ENCODE data around the gene ADGRV1. TPM values are rescaled to one million over a fixed set of nuclear protein-coding genes. Genes with fewer than 3 reads are reported as not detected.

The ADGRV1 gene
- total RNA-seq, 4 donors from 2014 or later, result 129 to 158 (median 145) TPM

DNA sequence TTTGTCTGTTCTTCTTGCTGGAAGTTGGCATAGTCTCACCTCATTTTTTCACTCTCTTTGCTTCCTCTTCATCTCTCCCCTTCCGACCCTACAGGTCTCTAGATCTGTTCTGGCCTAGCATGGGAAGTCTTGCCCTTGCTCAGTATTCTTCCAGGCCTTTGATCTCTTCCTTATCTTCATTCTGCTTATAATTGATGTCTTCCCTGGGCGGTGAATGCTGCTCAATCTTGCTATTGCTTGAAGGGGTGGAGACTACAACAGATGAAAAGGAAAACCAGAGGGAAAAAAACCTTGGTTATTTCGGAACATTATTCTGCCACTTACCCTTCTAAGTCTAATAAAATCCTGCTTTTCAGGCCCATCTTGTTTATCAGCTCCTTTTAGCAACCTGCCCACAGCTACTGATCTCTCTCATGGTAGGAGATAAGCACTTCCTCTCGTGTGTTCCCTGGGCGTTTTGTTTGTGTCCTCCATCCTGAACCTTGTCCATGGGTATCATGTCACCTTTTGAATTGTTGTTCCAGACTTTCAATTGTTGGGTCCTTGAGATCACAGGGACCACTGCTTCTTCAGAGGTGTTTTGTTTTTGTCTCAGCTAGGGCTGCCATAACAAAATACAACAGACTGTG is 375.6 kb downstream of the ADGRV1 start:
- no peak for TF ChIP-seq POLR2A (IDR thresholded peaks at IDR 0.05)
- TF ChIP-seq, protein P1, sequence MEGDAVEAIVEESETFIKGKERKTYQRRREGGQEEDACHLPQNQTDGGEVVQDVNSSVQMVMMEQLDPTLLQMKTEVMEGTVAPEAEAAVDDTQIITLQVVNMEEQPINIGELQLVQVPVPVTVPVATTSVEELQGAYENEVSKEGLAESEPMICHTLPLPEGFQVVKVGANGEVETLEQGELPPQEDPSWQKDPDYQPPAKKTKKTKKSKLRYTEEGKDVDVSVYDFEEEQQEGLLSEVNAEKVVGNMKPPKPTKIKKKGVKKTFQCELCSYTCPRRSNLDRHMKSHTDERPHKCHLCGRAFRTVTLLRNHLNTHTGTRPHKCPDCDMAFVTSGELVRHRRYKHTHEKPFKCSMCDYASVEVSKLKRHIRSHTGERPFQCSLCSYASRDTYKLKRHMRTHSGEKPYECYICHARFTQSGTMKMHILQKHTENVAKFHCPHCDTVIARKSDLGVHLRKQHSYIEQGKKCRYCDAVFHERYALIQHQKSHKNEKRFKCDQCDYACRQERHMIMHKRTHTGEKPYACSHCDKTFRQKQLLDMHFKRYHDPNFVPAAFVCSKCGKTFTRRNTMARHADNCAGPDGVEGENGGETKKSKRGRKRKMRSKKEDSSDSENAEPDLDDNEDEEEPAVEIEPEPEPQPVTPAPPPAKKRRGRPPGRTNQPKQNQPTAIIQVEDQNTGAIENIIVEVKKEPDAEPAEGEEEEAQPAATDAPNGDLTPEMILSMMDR (IDR thresholded peaks at IDR 0.05), result no peak
- H3K27ac ChIP-seq, result peak overlapping the region; percentile 56 to 87 (median 77)
- WGBS, 2 donors, result 85 to 87% methylated on average over 5 of the region's 5 CpGs

GRCh38 chr5:90934738-90935137 is 376.1 kb downstream of the ADGRV1 start:
- intact Hi-C loops (cut with DNase I), result loop anchor here (10.0 kb wide), 1 partner anchor 160 kb away; no protein-coding TSS in a partner anchor

More for the DNA sequence above, 375.6 kb downstream of the ADGRV1 start:
- Histone ChIP-seq H3K4me3 (replicated peaks in 1 of 3) (no peak overlapping the region), H3K36me3 (no peaks in the 10 kb centered on the region), H3K27me3 (no peaks in the 10 kb centered on the region), H3K9me3 (no peaks in the 10 kb centered on the region), H3K4me1 (peaks cover 29 to 52% of the 10 kb centered on the region in 2 donors)
- DNase-seq, result no peak
- intact Hi-C loops (cut with DNase I), result loop anchor here (10.0 kb wide), 1 partner anchor 161 kb away; no protein-coding TSS in a partner anchor

GRCh38 chr5:90939211-90939610 is 380.6 kb downstream of the ADGRV1 start:
- WGBS, 2 donors, result 75 to 85% methylated on average over 2 of the region's 2 CpGs
- intact Hi-C loops (cut with DNase I), result loop anchor here (10.0 kb wide), 1 partner anchor 156 kb away; no protein-coding TSS in a partner anchor
- Histone ChIP-seq H3K9me3 (no peaks in the 10 kb centered on the region), H3K36me3 (no peaks in the 10 kb centered on the region), H3K4me1 (peaks cover 25 to 48% of the 10 kb centered on the region in 2 donors), H3K4me3 (replicated peaks in 1 of 3) (no peak overlapping the region), H3K27me3 (no peaks in the 10 kb centered on the region), H3K27ac (peak overlapping the region; percentile 52 to 69 (median 68))
- DNase-seq, result no peak
- TF ChIP-seq, protein P1 (IDR thresholded peaks at IDR 0.05), result no peak
- TF ChIP-seq POLR2A (IDR thresholded peaks at IDR 0.05), result no peak

More at GRCh38 chr5:90934738-90935137, 376.1 kb downstream of the ADGRV1 start:
- H3K27me3 ChIP-seq, result no peaks in the 10 kb centered on the region
- H3K36me3 ChIP-seq, result no peaks in the 10 kb centered on the region
- H3K4me1 ChIP-seq, result peaks cover 32 to 57% of the 10 kb centered on the region in 2 donors
- WGBS, 2 donors, result 92 to 100% methylated on average over 2 of the region's 2 CpGs
- no peak for DNase-seq
- H3K4me3 ChIP-seq (replicated peaks in 1 of 3), result no peak overlapping the region
- no peak for TF ChIP-seq POLR2A (IDR thresholded peaks at IDR 0.05)
- TF ChIP-seq, protein P1 (IDR thresholded peaks at IDR 0.05), result no peak
- H3K9me3 ChIP-seq, result no peaks in the 10 kb centered on the region
- peak overlapping the region; percentile 56 to 87 (median 77) for H3K27ac ChIP-seq

- Histone ChIP-seq H3K4me1 (peaks cover 31 to 53% of the 10 kb centered on the region in 2 donors), H3K27me3 (no peaks in the 10 kb centered on the region), H3K27ac (peak overlapping the region; percentile 52 to 69 (median 68)), H3K9me3 (no peaks in the 10 kb centered on the region), H3K36me3 (no peaks in the 10 kb centered on the region), H3K4me3 (replicated peaks in 1 of 3) (no peak overlapping the region)
- TF ChIP-seq POLR2A (IDR thresholded peaks at IDR 0.05), result peak in 1 of 2 donors; percentile 58
- TF ChIP-seq, protein P1 (IDR thresholded peaks at IDR 0.05), result no peak
- WGBS, 2 donors, result 11 to 14% methylated on average over 1 of the region's 1 CpG
- DNase-seq, result peak; percentile 73 to 78
- intact Hi-C loops (cut with DNase I), result no loop called here
Observed at GRCh38 chr5:90940227-90940995, 381.8 kb downstream of the ADGRV1 start.

Measured in thyroid gland (tissue), 4 donors.